Panc1 (cell line): Measurements from ENCODE around the gene SLC37A4. TPM values are rescaled to one million over a fixed set of nuclear protein-coding genes. Genes with fewer than 3 reads are reported as not detected.

ENCODE experiments used
- ATAC-seq: fragments of 200-7000 bp; cut with Tn5 transposase; 2 replicates; pipeline ENCODE4 v1.9.1; 2020; ENCODE audit warnings: mild to moderate bottlenecking, moderate library complexity
- BruUV-seq: library from RNA; stranded (reverse); fragments of 400-500 nt; replicated peaks from 2 replicates; lab custom pipeline; 2021; lab: Mats Ljungman, UMichigan
- CTCF ChIA-PET: fragments of 300-600 bp; sonication (Branson Sonifier 250); formaldehyde crosslinking; loops from one replicate; lab custom pipeline; 2022; ENCODE audit warnings: antibody characterized with exemption; lab: Charles Lee
- POLR2A ChIA-PET: fragments of 300-600 bp; sonication (Branson Sonifier 250); formaldehyde crosslinking; loops from one replicate; lab custom pipeline; 2022; ENCODE audit warnings: antibody characterized with exemption; lab: Charles Lee
- DNase-seq: peaks from one replicate; pipeline ENCODE4 v3.0.0-alpha.2; 2010; ENCODE audit warnings: low read depth, low spot score
- H3K27ac ChIP-seq: 2 replicates; pipeline ENCODE4 v1.5.1; 2011; ENCODE audit warnings: mild to moderate bottlenecking, low read length, inconsistent platforms
- H3K27me3 ChIP-seq: fragments of 200-500 bp; sonication (Bioruptor generic); 2 replicates; pipeline ENCODE4 v1.6.0; 2014; ENCODE audit warnings: low read length, inconsistent platforms; ENCODE audit not compliant: control insufficient read depth, insufficient read depth
- H3K36me3 ChIP-seq: fragments of 200-500 bp; sonication (Bioruptor generic); 2 replicates; pipeline ENCODE4 v1.5.1; 2014; ENCODE audit warnings: inconsistent platforms, mild to moderate bottlenecking, low read length, moderate library complexity; ENCODE audit not compliant: control insufficient read depth, insufficient read depth
- H3K4me1 ChIP-seq: 2 replicates; pipeline ENCODE4 v1.5.1; 2011; ENCODE audit warnings: inconsistent platforms, mild to moderate bottlenecking, low read length, moderate library complexity; ENCODE audit not compliant: control insufficient read depth, insufficient read depth
- H3K4me3 ChIP-seq, 2 experiments: 2 replicates each; pipeline ENCODE4 v1.5.1; 2011 to 2012; ENCODE audit warnings: low read depth in 2 of 2, low read length in 2 of 2, mild to moderate bottlenecking in 2 of 2, inconsistent platforms in 1 of 2, moderate library complexity in 1 of 2
- H3K9me3 ChIP-seq: fragments of 200-500 bp; sonication (Bioruptor generic); 2 replicates; pipeline ENCODE4 v1.5.1; 2014; ENCODE audit warnings: low read depth, mild to moderate bottlenecking, inconsistent platforms, low read length, moderate library complexity; ENCODE audit not compliant: control insufficient read depth, insufficient read depth
- POLR2AphosphoS5 ChIP-seq: IDR thresholded peaks from 2 replicates; pipeline ENCODE4 v1.6.1; 2012; ENCODE audit warnings: mild to moderate bottlenecking, low read depth, low read length, moderate library complexity
- SIN3A ChIP-seq: IDR thresholded peaks from 2 replicates; pipeline ENCODE4 v1.6.1; 2012; ENCODE audit warnings: low read depth, mild to moderate bottlenecking, low read length, moderate library complexity, borderline replicate concordance; ENCODE audit not compliant: insufficient read depth
- TCF7L2 ChIP-seq: IDR thresholded peaks from 2 replicates; pipeline ENCODE4 v1.6.1; 2011; ENCODE audit warnings: mild to moderate bottlenecking, low read depth, low read length, inconsistent platforms
- in situ Hi-C: cut with HindIII; loops from 2 replicates; pipeline ENCODE4 v1.10.0; 2016; ENCODE audit warnings: low sequenced_read_pairs, low pct_unique_long_range_greater_than_20kb
- intact Hi-C: fragments of 100-400 bp; cut with micrococcal nuclease; formaldehyde crosslinking; loops from one replicate; pipeline ENCODE4 v1.10.0; 2022; ENCODE audit not compliant: unreplicated experiment
- total RNA-seq: library from RNA; stranded (reverse); gene quantifications from one replicate; pipeline ENCODE4 v1.2.1, GENCODE V29; 2021; ENCODE audit not compliant: unreplicated experiment
- TF ChIP-seq, protein P1 (sequence below), 2 experiments: IDR thresholded peaks; 2 replicates each; pipeline ENCODE4 v1.6.1; 2011 to 2012; ENCODE audit warnings: low read depth in 2 of 2, control low read depth in 1 of 2, low read length in 1 of 2, mild to moderate bottlenecking in 1 of 2, moderate library complexity in 1 of 2; ENCODE audit not compliant: insufficient read depth in 1 of 2
- TF ChIP-seq, protein P2 (sequence below): fragments of 450-650 bp; IDR thresholded peaks from 2 replicates; pipeline ENCODE4 v1.5.1; 2017; ENCODE audit warnings: mild to moderate bottlenecking

The SLC37A4 gene
- total RNA-seq, 1 experiment from 2014 or later: 33.2 TPM

- H3K27me3 ChIP-seq: no peaks in the 10 kb centered on the region
- POLR2A ChIA-PET: interaction anchor here (1.0 kb wide), 1 partner anchor 110 kb away, joined by 3 read pairs; no protein-coding TSS in a partner anchor
- in situ Hi-C loops (no loop called here), intact Hi-C loops (no loop called here)
- ATAC-seq (no peak), DNase-seq (no peak)
- H3K4me1 ChIP-seq: peaks cover 25% of the 10 kb centered on the region
- 0 out of 2 replicates have a peak, but pooled peaks have one; percentile 5 for TF ChIP-seq TCF7L2
- TF ChIP-seq, protein P1, sequence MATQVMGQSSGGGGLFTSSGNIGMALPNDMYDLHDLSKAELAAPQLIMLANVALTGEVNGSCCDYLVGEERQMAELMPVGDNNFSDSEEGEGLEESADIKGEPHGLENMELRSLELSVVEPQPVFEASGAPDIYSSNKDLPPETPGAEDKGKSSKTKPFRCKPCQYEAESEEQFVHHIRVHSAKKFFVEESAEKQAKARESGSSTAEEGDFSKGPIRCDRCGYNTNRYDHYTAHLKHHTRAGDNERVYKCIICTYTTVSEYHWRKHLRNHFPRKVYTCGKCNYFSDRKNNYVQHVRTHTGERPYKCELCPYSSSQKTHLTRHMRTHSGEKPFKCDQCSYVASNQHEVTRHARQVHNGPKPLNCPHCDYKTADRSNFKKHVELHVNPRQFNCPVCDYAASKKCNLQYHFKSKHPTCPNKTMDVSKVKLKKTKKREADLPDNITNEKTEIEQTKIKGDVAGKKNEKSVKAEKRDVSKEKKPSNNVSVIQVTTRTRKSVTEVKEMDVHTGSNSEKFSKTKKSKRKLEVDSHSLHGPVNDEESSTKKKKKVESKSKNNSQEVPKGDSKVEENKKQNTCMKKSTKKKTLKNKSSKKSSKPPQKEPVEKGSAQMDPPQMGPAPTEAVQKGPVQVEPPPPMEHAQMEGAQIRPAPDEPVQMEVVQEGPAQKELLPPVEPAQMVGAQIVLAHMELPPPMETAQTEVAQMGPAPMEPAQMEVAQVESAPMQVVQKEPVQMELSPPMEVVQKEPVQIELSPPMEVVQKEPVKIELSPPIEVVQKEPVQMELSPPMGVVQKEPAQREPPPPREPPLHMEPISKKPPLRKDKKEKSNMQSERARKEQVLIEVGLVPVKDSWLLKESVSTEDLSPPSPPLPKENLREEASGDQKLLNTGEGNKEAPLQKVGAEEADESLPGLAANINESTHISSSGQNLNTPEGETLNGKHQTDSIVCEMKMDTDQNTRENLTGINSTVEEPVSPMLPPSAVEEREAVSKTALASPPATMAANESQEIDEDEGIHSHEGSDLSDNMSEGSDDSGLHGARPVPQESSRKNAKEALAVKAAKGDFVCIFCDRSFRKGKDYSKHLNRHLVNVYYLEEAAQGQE (IDR thresholded peaks at IDR 0.05; ENCODE audit: insufficient read depth in 1 of 2, low read depth in 2 of 2, low read length in 1 of 2): no peak
- no peak for TF ChIP-seq SIN3A
- no TSS peak for BruUV-seq
- no peak overlapping the region for H3K4me3 ChIP-seq
- CTCF ChIA-PET: no interaction called here
- peaks cover 5% of the 10 kb centered on the region for H3K36me3 ChIP-seq
- no peak overlapping the region for H3K27ac ChIP-seq
- H3K9me3 ChIP-seq: no peaks in the 10 kb centered on the region
These were observed 6.9 kb downstream of the SLC37A4 start for GRCh38 chr11:119023741-119024140.

GRCh38 chr11:119021631-119022030, 9.0 kb downstream of the SLC37A4 start:
- no peaks in the 10 kb centered on the region for H3K27me3 ChIP-seq
- CTCF ChIA-PET: no interaction called here
- TF ChIP-seq, protein P2, sequence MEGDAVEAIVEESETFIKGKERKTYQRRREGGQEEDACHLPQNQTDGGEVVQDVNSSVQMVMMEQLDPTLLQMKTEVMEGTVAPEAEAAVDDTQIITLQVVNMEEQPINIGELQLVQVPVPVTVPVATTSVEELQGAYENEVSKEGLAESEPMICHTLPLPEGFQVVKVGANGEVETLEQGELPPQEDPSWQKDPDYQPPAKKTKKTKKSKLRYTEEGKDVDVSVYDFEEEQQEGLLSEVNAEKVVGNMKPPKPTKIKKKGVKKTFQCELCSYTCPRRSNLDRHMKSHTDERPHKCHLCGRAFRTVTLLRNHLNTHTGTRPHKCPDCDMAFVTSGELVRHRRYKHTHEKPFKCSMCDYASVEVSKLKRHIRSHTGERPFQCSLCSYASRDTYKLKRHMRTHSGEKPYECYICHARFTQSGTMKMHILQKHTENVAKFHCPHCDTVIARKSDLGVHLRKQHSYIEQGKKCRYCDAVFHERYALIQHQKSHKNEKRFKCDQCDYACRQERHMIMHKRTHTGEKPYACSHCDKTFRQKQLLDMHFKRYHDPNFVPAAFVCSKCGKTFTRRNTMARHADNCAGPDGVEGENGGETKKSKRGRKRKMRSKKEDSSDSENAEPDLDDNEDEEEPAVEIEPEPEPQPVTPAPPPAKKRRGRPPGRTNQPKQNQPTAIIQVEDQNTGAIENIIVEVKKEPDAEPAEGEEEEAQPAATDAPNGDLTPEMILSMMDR: no peak
- TF ChIP-seq POLR2AphosphoS5 (no peak), SIN3A (no peak), TCF7L2 (no peak)
- TF ChIP-seq, protein P1 (IDR thresholded peaks at IDR 0.05; ENCODE audit: insufficient read depth in 1 of 2, low read depth in 2 of 2, low read length in 1 of 2): no peak
- no peak for ATAC-seq
- POLR2A ChIA-PET: interaction anchor here (0.6 kb wide), 1 partner anchor 31 kb away, joined by 5 read pairs; no protein-coding TSS in a partner anchor
- no TSS peak for BruUV-seq
- no peak for DNase-seq
- H3K36me3 ChIP-seq: peaks cover 13% of the 10 kb centered on the region
- peaks cover 25% of the 10 kb centered on the region for H3K4me1 ChIP-seq
- peak overlapping the region; percentile 30; the same call in 1 of the 2 replicates for H3K27ac ChIP-seq
- intact Hi-C loops (no loop called here), in situ Hi-C loops (no loop called here)
- H3K9me3 ChIP-seq: no peaks in the 10 kb centered on the region
- H3K4me3 ChIP-seq: no peak overlapping the region
